IMR-90 (cell line): Measurements from ENCODE around the gene COMMD8. TPM values are rescaled to one million over a fixed set of nuclear protein-coding genes. Genes with fewer than 3 reads are reported as not detected.

Experiments
- ATAC-seq: fragments of 200-7000 bp; cut with Tn5 transposase; 2 replicates; pipeline ENCODE4 v1.9.1; 2020; ENCODE audit warnings: low read depth, mild to moderate bottlenecking, moderate library complexity
- BruUV-seq: library from RNA; stranded (reverse); fragments of 400-500 nt; replicated peaks from 2 replicates; lab custom pipeline; 2021; lab: Mats Ljungman, UMichigan
- CTCF ChIA-PET: fragments of 300-600 bp; formaldehyde crosslinking; extraction: SDS; loops from one replicate; lab custom pipeline; 2021; ENCODE audit warnings: antibody characterized with exemption; lab: Yijun Ruan, JAX
- POLR2A ChIA-PET: fragments of 300-600 bp; sonication (Branson Sonifier 250); formaldehyde crosslinking; loops from one replicate; lab custom pipeline; 2022; ENCODE audit warnings: antibody characterized with exemption; ENCODE audit not compliant: unreplicated experiment; lab: Charles Lee
- DNase-seq: peaks from one replicate; pipeline ENCODE4 v3.0.0; 2013
- H2AFZ ChIP-seq: replicated peaks from 2 replicates; pipeline ENCODE3; 2013; ENCODE audit warnings: low read length, mild to moderate bottlenecking; ENCODE audit not compliant: poor library complexity
- H2AK5ac ChIP-seq: 2 replicates; pipeline ENCODE4 v1.6.1; 2013; ENCODE audit warnings: low read depth, low read length, inconsistent platforms
- H2AK9ac ChIP-seq: replicated peaks from 2 replicates; pipeline ENCODE3; 2013; ENCODE audit warnings: mild to moderate bottlenecking, low read depth, low read length, moderate library complexity; ENCODE audit not compliant: poor library complexity
- H2BK120ac ChIP-seq: 2 replicates; pipeline ENCODE4 v1.6.1; 2013; ENCODE audit warnings: low read depth, low read length, inconsistent platforms
- H2BK15ac ChIP-seq: 3 replicates; pipeline ENCODE4 v1.6.1; 2013; ENCODE audit warnings: low read depth, low read length, inconsistent platforms
- H2BK20ac ChIP-seq: 2 replicates; pipeline ENCODE4 v1.6.1; 2013; ENCODE audit warnings: low read depth, mild to moderate bottlenecking, inconsistent platforms, low read length, moderate library complexity
- H2BK5ac ChIP-seq: 2 replicates; pipeline ENCODE4 v1.6.1; 2013; ENCODE audit warnings: mild to moderate bottlenecking, low read depth, low read length, inconsistent platforms; ENCODE audit not compliant: poor library complexity, severe bottlenecking
- H3K14ac ChIP-seq: replicated peaks from 2 replicates; pipeline ENCODE4 v1.6.1; 2013; ENCODE audit warnings: low read depth, low read length, inconsistent platforms
- H3K18ac ChIP-seq: 2 replicates; pipeline ENCODE4 v1.6.1; 2013; ENCODE audit warnings: low read depth, low read length, control low read depth
- H3K23ac ChIP-seq: 2 replicates; pipeline ENCODE4 v1.6.1; 2013; ENCODE audit warnings: low read depth, low read length, inconsistent platforms
- H3K27ac ChIP-seq: 2 replicates; pipeline ENCODE4 v1.5.1; 2013; ENCODE audit warnings: mild to moderate bottlenecking, control low read depth, low read length; ENCODE audit not compliant: insufficient read depth
- H3K27me3 ChIP-seq: 2 replicates; pipeline ENCODE4 v1.6.1; 2013; ENCODE audit warnings: low read length; ENCODE audit not compliant: control insufficient read depth, insufficient read depth
- H3K36me3 ChIP-seq: 2 replicates; pipeline ENCODE4 v1.6.1; 2013; ENCODE audit warnings: low read length, mixed read lengths; ENCODE audit not compliant: control insufficient read depth, insufficient read depth
- H3K4ac ChIP-seq: 2 replicates; pipeline ENCODE4 v1.6.1; 2013; ENCODE audit warnings: low read depth, low read length, inconsistent platforms
- H3K4me1 ChIP-seq: 2 replicates; pipeline ENCODE4 v1.6.1; 2013; ENCODE audit warnings: low read length, mixed read lengths; ENCODE audit not compliant: control insufficient read depth, insufficient read depth
- H3K4me2 ChIP-seq: 2 replicates; pipeline ENCODE4 v1.6.1; 2013; ENCODE audit warnings: low read depth, mild to moderate bottlenecking, control low read depth, low read length, moderate library complexity
- H3K4me3 ChIP-seq: 2 replicates; pipeline ENCODE4 v1.5.1; 2013; ENCODE audit warnings: low read depth, mild to moderate bottlenecking, control low read depth, low read length, moderate library complexity; ENCODE audit not compliant: insufficient read depth
- H3K56ac ChIP-seq: 2 replicates; pipeline ENCODE4 v1.6.1; 2013; ENCODE audit warnings: low read length, inconsistent platforms; ENCODE audit not compliant: insufficient read depth; ENCODE audit errors: extremely low read depth
- H3K79me1 ChIP-seq, 2 experiments: 2 replicates each; pipeline ENCODE4 v1.6.1; 2013; ENCODE audit warnings: low read length in 2 of 2, inconsistent platforms in 1 of 2, low read depth in 1 of 2
- H3K9ac ChIP-seq: 2 replicates; pipeline ENCODE4 v1.6.1; 2013; ENCODE audit warnings: low read depth, low read length, control low read depth
- H3K9me1 ChIP-seq: 2 replicates; pipeline ENCODE4 v1.6.1; 2013; ENCODE audit warnings: low read length, inconsistent platforms; ENCODE audit not compliant: insufficient read depth
- H3K9me3 ChIP-seq: 2 replicates; pipeline ENCODE4 v1.6.1; 2013; ENCODE audit warnings: low read length; ENCODE audit not compliant: control insufficient read depth, insufficient read depth
- H4K20me1 ChIP-seq: 2 replicates; pipeline ENCODE4 v1.6.1; 2013; ENCODE audit warnings: low read length, inconsistent platforms; ENCODE audit not compliant: insufficient read depth
- H4K5ac ChIP-seq: 2 replicates; pipeline ENCODE4 v1.6.1; 2013; ENCODE audit warnings: mild to moderate bottlenecking, low read depth, low read length, control low read depth
- H4K8ac ChIP-seq, 2 experiments: 2 replicates each; pipeline ENCODE4 v1.6.1; 2013; ENCODE audit warnings: low read depth in 2 of 2, low read length in 2 of 2, control low read depth in 1 of 2, inconsistent platforms in 1 of 2
- H4K91ac ChIP-seq: 2 replicates; pipeline ENCODE4 v1.6.1; 2013; ENCODE audit warnings: low read depth, low read length, inconsistent platforms; ENCODE audit not compliant: insufficient read depth
- BHLHE40 ChIP-seq: fragments of 150-350 bp; IDR thresholded peaks from 2 replicates; pipeline ENCODE4 v1.6.1; 2016; ENCODE audit warnings: mild to moderate bottlenecking, low read depth, low read length
- CHD1 ChIP-seq: IDR thresholded peaks from 2 replicates; pipeline ENCODE4 v1.6.1; 2012; ENCODE audit warnings: low read depth, low read length, improper control_type of control experiment
- MAZ ChIP-seq: IDR thresholded peaks from 2 replicates; pipeline ENCODE4 v1.6.1; 2012; ENCODE audit warnings: low read depth, mild to moderate bottlenecking, low read length, improper control_type of control experiment, moderate library complexity, borderline replicate concordance
- WGBS, 2 experiments: methylation state at CpG; one replicate each; pipeline versions ENCODE4 v1.1.5 to v1.1.7; 2013; ENCODE audit warnings: missing lambda C conversion rate in 2 of 2; ENCODE audit not compliant: insufficient read length in 1 of 2; ENCODE audit errors: extremely low coverage in 2 of 2; 5-methylcytosine and 5-hydroxymethylcytosine counted together
- dilution Hi-C: fragments of 300-500 bp; cut with HindIII; formaldehyde crosslinking; loops from one replicate; pipeline ENCODE4 v1.14.3; 2018; ENCODE audit warnings: low sequenced_read_pairs; ENCODE audit not compliant: unreplicated experiment
- in situ Hi-C: fragments of 300-500 bp; cut with MboI; formaldehyde crosslinking; loops from 3 replicates; pipeline ENCODE4 v1.14.3; 2019; ENCODE audit warnings: low sequenced_read_pairs, inconsistent platforms, mixed read lengths
- intact Hi-C: fragments of 100-400 bp; cut with micrococcal nuclease; formaldehyde crosslinking; loops from 2 replicates; pipeline ENCODE4 v1.10.0; 2022
- polyA plus RNA-seq, 3 experiments: library from polyadenylated mRNA; depleted of rRNA; stranded (reverse); fragments of >200 nt; gene quantifications; 2 replicates each; pipeline ENCODE4 v1.2.3, GENCODE V29; 2012; ENCODE audit warnings: low replicate concordance in 1 of 3
- total RNA-seq: library from RNA; depleted of rRNA; stranded (reverse); fragments of >200 nt; gene quantifications from 2 replicates; pipeline ENCODE4 v1.2.3, GENCODE V29; 2012

The COMMD8 gene
- total and polyA plus RNA-seq, 2 of the 4 experiments (the other 2 are of a cell fraction), result 12.5 to 12.6 TPM

DNA sequence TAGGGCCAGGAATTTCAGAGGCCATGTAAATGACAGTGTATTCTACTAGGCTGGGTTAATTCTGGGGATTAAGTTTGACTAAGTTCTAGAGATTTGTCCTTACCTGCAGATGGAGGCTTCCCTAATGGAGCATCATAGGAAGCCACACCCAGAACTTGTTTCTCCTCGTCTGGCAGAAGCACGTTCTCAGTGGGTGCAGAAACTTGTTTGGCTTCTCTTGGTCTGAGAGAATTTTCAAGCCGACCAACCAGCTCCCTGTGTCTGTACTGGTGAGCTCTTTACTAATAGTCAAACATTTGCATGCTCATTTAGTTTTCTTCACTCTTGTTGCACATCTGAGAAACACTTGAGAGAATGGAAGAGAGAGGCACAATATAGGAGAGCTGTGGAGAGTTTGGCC, 20.7 kb upstream of the COMMD8 start:
- peaks cover 5% of the 10 kb centered on the region for H3K4me1 ChIP-seq
- peaks cover 2% of the 10 kb centered on the region; the same call in 1 of the 2 replicates for H3K9me3 ChIP-seq
- H2AFZ ChIP-seq, result peak overlapping the region; percentile 74
- no peaks in the 10 kb centered on the region for H4K20me1 ChIP-seq
- CTCF ChIA-PET, result no interaction called here
- H2BK5ac ChIP-seq, result no peak overlapping the region
- peak overlapping the region; percentile 24; the same call in 1 of the 3 replicates for H2BK15ac ChIP-seq
- no peaks in the 10 kb centered on the region for H3K36me3 ChIP-seq
- no CpG with 5 or more reads among the region's 3 CpGs for WGBS, 2 experiments
- H3K9me1 ChIP-seq, result no peaks in the 10 kb centered on the region
- no peak for ATAC-seq
- no peak overlapping the region for H3K4me3 ChIP-seq
- in situ Hi-C loops (no loop called here), dilution Hi-C loops (no loop called here), intact Hi-C loops (no loop called here)
- no peak overlapping the region for H4K91ac ChIP-seq
- no peak overlapping the region for H3K14ac ChIP-seq
- no peak overlapping the region for H2AK9ac ChIP-seq
- no peak overlapping the region for H3K23ac ChIP-seq
- no TSS peak for BruUV-seq
- H2BK20ac ChIP-seq, result peak overlapping the region; percentile 57; the same call in 1 of the 2 replicates
- POLR2A ChIA-PET, result no interaction called here
- H2AK5ac ChIP-seq, result no peak overlapping the region; the same call in 1 of the 2 replicates
- no peak overlapping the region for H3K18ac ChIP-seq
- no peak overlapping the region for H3K4ac ChIP-seq
- H3K9ac ChIP-seq, result no peak overlapping the region
- H4K8ac ChIP-seq, result peak overlapping the region in 1 of 2 experiments; percentile 24; a peak in 1 of 4 replicates
- DNase-seq, result no peak
- no peak overlapping the region for H3K27ac ChIP-seq
- peaks cover 5 to 16% of the 10 kb centered on the region in 2 experiments; a peak in 3 of 4 replicates for H3K79me1 ChIP-seq
- H4K5ac ChIP-seq, result peak overlapping the region; percentile 33; the same call in 1 of the 2 replicates
- no peak overlapping the region for H3K56ac ChIP-seq
- H2BK120ac ChIP-seq, result peak overlapping the region; percentile 37; the same call in 1 of the 2 replicates
- TF ChIP-seq CHD1 (no peak), BHLHE40 (no peak), MAZ (no peak)
- H3K4me2 ChIP-seq, result no peak overlapping the region
- no peaks in the 10 kb centered on the region for H3K27me3 ChIP-seq
